ENCODE data around the gene ZNF775. TPM values are rescaled to one million over a fixed set of nuclear protein-coding genes. Genes with fewer than 3 reads are reported as not detected.

ZNF775 gene
- total RNA-seq, 2 experiments from 2014 or later, result 4.7 to 4.9 TPM

GRCh38 chr7:150337179-150337578 lies 42.0 kb upstream of the ZNF775 start:
- CTCF ChIA-PET, result interaction anchor here (1.5 kb wide), 1 partner anchor 17 kb away, joined by 4 read pairs; no protein-coding TSS in a partner anchor
- ATAC-seq, result no peak
- H3K4me1 Mint-ChIP-seq (ENCODE audit: low read depth), result peaks cover 12% of the 10 kb centered on the region
- no peaks in the 10 kb centered on the region for H3K9me3 Mint-ChIP-seq
- DNase-seq, result no peak
- intact Hi-C loops (cut with micrococcal nuclease), result no loop called here
- no peak overlapping the region for H3K4me3 Mint-ChIP-seq
- H3K36me3 Mint-ChIP-seq (ENCODE audit: low read depth), result peaks cover 2% of the 10 kb centered on the region
- TF ChIP-seq, protein P1, sequence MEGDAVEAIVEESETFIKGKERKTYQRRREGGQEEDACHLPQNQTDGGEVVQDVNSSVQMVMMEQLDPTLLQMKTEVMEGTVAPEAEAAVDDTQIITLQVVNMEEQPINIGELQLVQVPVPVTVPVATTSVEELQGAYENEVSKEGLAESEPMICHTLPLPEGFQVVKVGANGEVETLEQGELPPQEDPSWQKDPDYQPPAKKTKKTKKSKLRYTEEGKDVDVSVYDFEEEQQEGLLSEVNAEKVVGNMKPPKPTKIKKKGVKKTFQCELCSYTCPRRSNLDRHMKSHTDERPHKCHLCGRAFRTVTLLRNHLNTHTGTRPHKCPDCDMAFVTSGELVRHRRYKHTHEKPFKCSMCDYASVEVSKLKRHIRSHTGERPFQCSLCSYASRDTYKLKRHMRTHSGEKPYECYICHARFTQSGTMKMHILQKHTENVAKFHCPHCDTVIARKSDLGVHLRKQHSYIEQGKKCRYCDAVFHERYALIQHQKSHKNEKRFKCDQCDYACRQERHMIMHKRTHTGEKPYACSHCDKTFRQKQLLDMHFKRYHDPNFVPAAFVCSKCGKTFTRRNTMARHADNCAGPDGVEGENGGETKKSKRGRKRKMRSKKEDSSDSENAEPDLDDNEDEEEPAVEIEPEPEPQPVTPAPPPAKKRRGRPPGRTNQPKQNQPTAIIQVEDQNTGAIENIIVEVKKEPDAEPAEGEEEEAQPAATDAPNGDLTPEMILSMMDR (IDR thresholded peaks at IDR 0.05), result no peak
- no peak overlapping the region for H3K27ac Mint-ChIP-seq
- POLR2A ChIA-PET, result interaction anchor here (0.7 to 1.5 kb wide), 2 partner anchors 11 to 14 kb away, joined by 3 read pairs; partner anchors contain the start of genes ACTR3C and LRRC61
- peaks cover 13% of the 10 kb centered on the region for H3K27me3 Mint-ChIP-seq

GRCh38 chr7:150337659-150338081 lies 41.5 kb upstream of the ZNF775 start:
- H3K4me3 Mint-ChIP-seq, result no peak overlapping the region
- DNase-seq (no peak), ATAC-seq (no peak)
- CTCF ChIA-PET, result interaction anchor here (1.5 kb wide), 1 partner anchor 16 kb away, joined by 4 read pairs; no protein-coding TSS in a partner anchor
- TF ChIP-seq, protein P1 (IDR thresholded peaks at IDR 0.05), result no peak
- no peak overlapping the region for H3K27ac Mint-ChIP-seq
- H3K36me3 Mint-ChIP-seq (ENCODE audit: low read depth), result peaks cover 2% of the 10 kb centered on the region
- H3K9me3 Mint-ChIP-seq, result no peaks in the 10 kb centered on the region
- intact Hi-C loops (cut with micrococcal nuclease), result no loop called here
- peaks cover 15% of the 10 kb centered on the region for H3K27me3 Mint-ChIP-seq
- POLR2A ChIA-PET, result interaction anchor here (1.5 kb wide), 1 partner anchor 10 kb away, joined by 3 read pairs; no protein-coding TSS in a partner anchor
- H3K4me1 Mint-ChIP-seq (ENCODE audit: low read depth), result peaks cover 12% of the 10 kb centered on the region

DNA sequence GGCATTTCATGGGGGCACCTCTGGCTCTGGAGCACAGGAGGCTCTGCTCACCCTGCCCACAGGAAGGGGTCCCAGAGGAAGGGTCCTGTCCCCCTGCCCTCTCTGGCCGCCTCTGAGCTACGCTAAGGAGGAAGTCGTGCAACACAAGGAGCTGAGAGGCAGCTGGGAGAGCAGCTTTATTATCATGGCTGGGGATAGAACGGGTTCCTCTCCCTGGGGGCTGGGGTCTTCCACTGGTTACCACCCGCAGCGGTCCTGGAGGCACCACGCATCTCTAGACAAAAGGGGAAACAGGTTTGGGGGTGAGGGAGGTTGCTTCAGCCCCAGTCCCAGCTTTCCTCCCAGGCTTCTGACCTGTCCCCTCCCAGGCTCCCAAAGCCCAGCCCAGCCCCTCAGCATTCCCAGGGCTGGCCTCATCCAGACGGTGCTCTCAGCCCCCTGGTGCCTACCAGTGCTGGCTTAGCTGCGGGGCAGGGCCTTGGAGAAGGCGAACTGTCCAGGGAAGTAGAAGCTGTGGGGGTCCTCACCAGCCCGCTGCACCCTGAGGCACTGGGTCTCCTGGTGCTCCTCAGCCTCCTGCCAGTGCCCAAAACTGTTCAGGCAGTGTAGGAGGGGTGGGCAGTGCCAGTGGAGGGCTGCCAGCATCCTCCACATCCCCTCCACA lies 40.8 kb upstream of the ZNF775 start:
- ChIA-PET CTCF (interaction anchor here (1.5 kb wide), 1 partner anchor 15 kb away, joined by 4 read pairs; no protein-coding TSS in a partner anchor), POLR2A (no interaction called here)
- no peak overlapping the region for H3K4me3 Mint-ChIP-seq
- peaks cover 2% of the 10 kb centered on the region for H3K36me3 Mint-ChIP-seq (ENCODE audit: low read depth)
- H3K27ac Mint-ChIP-seq, result no peak overlapping the region
- no peaks in the 10 kb centered on the region for H3K9me3 Mint-ChIP-seq
- intact Hi-C loops (cut with micrococcal nuclease), result no loop called here
- TF ChIP-seq, protein P1 (IDR thresholded peaks at IDR 0.05), result no peak
- peaks cover 12% of the 10 kb centered on the region for H3K4me1 Mint-ChIP-seq (ENCODE audit: low read depth)
- DNase-seq, result no peak
- H3K27me3 Mint-ChIP-seq, result peaks cover 15% of the 10 kb centered on the region
- ATAC-seq, result no peak

GRCh38 chr7:150339409-150339809 lies 39.7 kb upstream of the ZNF775 start:
- peak; percentile 15 for ATAC-seq
- Mint-ChIP-seq H3K27ac (no peak overlapping the region), H3K4me1 (ENCODE audit: low read depth) (peaks cover 12% of the 10 kb centered on the region), H3K27me3 (peaks cover 15% of the 10 kb centered on the region), H3K9me3 (no peaks in the 10 kb centered on the region), H3K36me3 (ENCODE audit: low read depth) (peaks cover 3% of the 10 kb centered on the region), H3K4me3 (no peak overlapping the region)
- TF ChIP-seq, protein P1 (IDR thresholded peaks at IDR 0.05), result no peak
- CTCF ChIA-PET, result no interaction called here
- no peak for DNase-seq
- POLR2A ChIA-PET, result interaction anchor here (1.8 kb wide), 1 partner anchor 16 kb away, joined by 6 read pairs; the partner anchor contains the start of genes ACTR3C and LRRC61
- intact Hi-C loops (cut with micrococcal nuclease), result no loop called here
